ENCODE results near the gene KIF4B. TPM values are rescaled to one million over a fixed set of nuclear protein-coding genes. Genes with fewer than 3 reads are reported as not detected.

The KIF4B gene
- total and polyA plus RNA-seq, 2 of the 8 experiments (the other 6 are each of a cell fraction or from before 2014, with no cell fraction given) = 0.02 to 0.15 TPM

DNA sequence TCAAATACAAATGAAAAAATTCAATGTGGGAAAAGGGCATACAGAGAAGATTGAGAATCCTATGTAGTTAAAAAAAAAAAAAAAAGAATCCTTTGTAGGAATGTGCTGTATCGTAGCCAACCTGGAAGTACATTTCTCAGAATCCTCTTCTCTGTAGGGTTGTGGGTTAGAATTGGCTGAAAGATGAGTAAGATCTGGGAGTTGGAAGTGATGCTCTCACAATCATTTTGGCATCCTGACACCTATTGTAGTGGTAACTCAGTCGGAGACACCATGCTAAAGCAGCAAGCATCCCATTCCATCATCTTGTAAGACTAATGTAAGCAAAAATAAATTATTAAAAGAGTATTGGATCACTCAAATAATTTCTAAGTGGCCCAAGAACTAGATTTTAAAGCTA, 42.1 kb upstream of the KIF4B start:
- Histone ChIP-seq H3K23ac (ENCODE audit: insufficient read length) (no peak overlapping the region), H2AK5ac (ENCODE audit: low read depth, low read length) (no peak overlapping the region), H3K9ac (replicated peaks in 1 of 4; ENCODE audit: extremely low read depth in 1 of 4, low read depth in 3 of 4, low read length in 3 of 4) (no peak overlapping the region), H3K14ac (ENCODE audit: insufficient read length) (no peak overlapping the region), H3K27ac (ENCODE audit: low read depth, low read length) (no peak overlapping the region), H3K23me2 (ENCODE audit: low read depth, low read length) (no peaks in the 10 kb centered on the region), H4K5ac (ENCODE audit: insufficient read length, low read depth, low read length) (no peak overlapping the region), H2AFZ (ENCODE audit: low read length) (no peak overlapping the region), H2BK5ac (ENCODE audit: low read depth, low read length) (no peak overlapping the region), H3K27me3 (replicated peaks in 1 of 4; ENCODE audit: control insufficient read depth in 3 of 4, extremely low read depth in 1 of 4, insufficient read depth in 3 of 4, low read length in 3 of 4) (no peaks in the 10 kb centered on the region), H3K18ac (ENCODE audit: extremely low read depth, low read length) (no peak overlapping the region), H3K4me3 (ENCODE audit: extremely low read depth in 1 of 4, insufficient read depth in 2 of 4, low read depth in 3 of 4, low read length in 4 of 4) (no peak overlapping the region), H4K20me1 (replicated peaks in 1 of 2; ENCODE audit: control insufficient read depth in 1 of 2, insufficient read depth in 2 of 2, low read length in 2 of 2) (no peaks in the 10 kb centered on the region), H3K4me1 (replicated peaks in 1 of 4; ENCODE audit: control insufficient read depth in 3 of 4, insufficient read depth in 4 of 4, low read length in 3 of 4) (no peaks in the 10 kb centered on the region), H3K79me1 (ENCODE audit: low read depth, low read length) (no peaks in the 10 kb centered on the region), H2BK120ac (replicated peaks; ENCODE audit: low read depth, low read length) (no peak overlapping the region), H3K36me3 (ENCODE audit: control insufficient read depth in 2 of 4, insufficient read depth in 4 of 4, low read length in 3 of 4) (peaks cover 2 to 11% (median 3%) of the 10 kb centered on the region in 4 experiments; a peak in 4 of 8 replicates), H3K4me2 (ENCODE audit: insufficient read depth in 1 of 2, low read depth in 2 of 2, low read length in 2 of 2) (no peak overlapping the region), H3K4ac (replicated peaks; ENCODE audit: insufficient read length, low read depth, low read length) (no peak overlapping the region), H3K9me3 (ENCODE audit: insufficient read depth in 2 of 2, low read depth in 1 of 2, low read length in 1 of 2) (no peaks in the 10 kb centered on the region), H3K56ac (replicated peaks; ENCODE audit: insufficient read length, low read depth, low read length) (no peak overlapping the region), H3K79me2 (ENCODE audit: control insufficient read depth in 1 of 2, insufficient read depth in 2 of 2, low read length in 2 of 2) (no peaks in the 10 kb centered on the region), H2BK15ac (ENCODE audit: low read length) (no peak overlapping the region), H2BK12ac (ENCODE audit: low read depth, low read length) (no peak overlapping the region), H2BK20ac (ENCODE audit: low read length) (no peak overlapping the region), H4K91ac (replicated peaks; ENCODE audit: insufficient read length, low read length) (no peak overlapping the region), H4K8ac (ENCODE audit: extremely low read depth, insufficient read depth, low read length) (no peak overlapping the region)
- POLR2A ChIA-PET (ENCODE audit: partially characterized antibody) = no interaction called here
- CTCF ChIA-PET (ENCODE audit: partially characterized antibody) = interaction anchor here (0.7 to 18.4 kb wide), 13 partner anchors 9 to 633 kb away, joined by 3 to 471 read pairs (median 5); no protein-coding TSS in a partner anchor
- 88% methylated on average over 2 of the region's 2 CpGs; no CpG with 5 or more reads in 1 of the 2 experiments for WGBS, 2 experiments (ENCODE audit: extremely low coverage in 1 of 2, insufficient coverage in 1 of 2, insufficient read length in 1 of 2, insufficient replicate concordance in 2 of 2, low coverage in 1 of 2, low lambda C conversion rate in 2 of 2, missing lambda C conversion rate in 1 of 2)
- no peak for FAIRE-seq
- TF ChIP-seq POU5F1 (IDR thresholded peaks at IDR 0.05; ENCODE audit: low read depth, low read length) (no peak), MAFK (IDR thresholded peaks at IDR 0.05; ENCODE audit: low read depth, low read length) (no peak), CEBPB (IDR thresholded peaks at IDR 0.05; ENCODE audit: low read depth, low read length) (no peak), TAF1 (IDR thresholded peaks at IDR 0.05; ENCODE audit: low read depth, low read length) (no peak), POLR2A (IDR thresholded peaks at IDR 0.05; ENCODE audit: control extremely low read depth in 1 of 2, low read depth in 2 of 2, low read length in 2 of 2) (no peak), EGR1 (IDR thresholded peaks at IDR 0.05; ENCODE audit: borderline replicate concordance, low read depth, low read length) (no peak), EP300 (IDR thresholded peaks at IDR 0.05; ENCODE audit: borderline replicate concordance in 1 of 2, low read depth in 2 of 2, low read length in 2 of 2) (no peak), ZNF274 (IDR thresholded peaks at IDR 0.05; ENCODE audit: borderline replicate concordance, extremely low read depth, low read length) (no peak), CREB1 (IDR thresholded peaks at IDR 0.05) (no peak), GABPA (IDR thresholded peaks at IDR 0.05; ENCODE audit: borderline replicate concordance, insufficient read depth, low read length) (no peak), SP1 (IDR thresholded peaks at IDR 0.05; ENCODE audit: low read depth, low read length) (no peak), CBX5 (IDR thresholded peaks at IDR 0.05; ENCODE audit: low read depth, low read length) (no peak)
- TF ChIP-seq, protein P1, sequence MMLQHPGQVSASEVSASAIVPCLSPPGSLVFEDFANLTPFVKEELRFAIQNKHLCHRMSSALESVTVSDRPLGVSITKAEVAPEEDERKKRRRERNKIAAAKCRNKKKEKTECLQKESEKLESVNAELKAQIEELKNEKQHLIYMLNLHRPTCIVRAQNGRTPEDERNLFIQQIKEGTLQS (IDR thresholded peaks at IDR 0.05; ENCODE audit: insufficient read depth, low read depth, low read length) = no peak
- DNase-seq (ENCODE audit: low read depth in 1 of 2, low spot score in 2 of 2) = no peak

All from H1 (cell line).